ENCODE data around the gene CRHR2. TPM values are rescaled to one million over a fixed set of nuclear protein-coding genes. Genes with fewer than 3 reads are reported as not detected.

The CRHR2 gene
- polyA plus RNA-seq, 1 of the 3 experiments (the other 2 are of a cell fraction), result not detected

- TF ChIP-seq USF2 (IDR thresholded peaks at IDR 0.05; ENCODE audit: borderline replicate concordance, low read depth, low read length) (no peak), FOXM1 (IDR thresholded peaks at IDR 0.05; ENCODE audit: low read depth) (no peak), RXRA (IDR thresholded peaks at IDR 0.05; ENCODE audit: borderline replicate concordance, low read depth) (no peak), POLR2AphosphoS5 (IDR thresholded peaks at IDR 0.05; ENCODE audit: low read depth, low read length) (no peak), IRF3 (IDR thresholded peaks at IDR 0.05; ENCODE audit: low read depth, low read length) (no peak)
These were observed 19.9 kb upstream of the CRHR2 start (continued) for GRCh38 chr7:30702200-30702599.

GRCh38 chr7:30700941-30701340, 18.7 kb upstream of the CRHR2 start:
- H3K79me2 ChIP-seq (ENCODE audit: insufficient read depth), result no peaks in the 10 kb centered on the region
- ChIA-PET CTCF (interaction anchor here (1.4 to 3.0 kb wide), 4 partner anchors 9 to 21 kb away, joined by 4 to 10 read pairs (median 8); partner anchors contain the start of gene CRHR2), POLR2A (no interaction called here)
- DNase-seq, result no peak
- H3K9ac ChIP-seq, result no peak overlapping the region
- no peak for TF ChIP-seq MXI1 (IDR thresholded peaks at IDR 0.05; ENCODE audit: low read depth, low read length)
- no peak for TF ChIP-seq ELF1 (IDR thresholded peaks at IDR 0.05)
- TF ChIP-seq JUND (IDR thresholded peaks at IDR 0.05), result no peak
- TF ChIP-seq POLR2AphosphoS5 (IDR thresholded peaks at IDR 0.05; ENCODE audit: low read depth, low read length), result no peak
- TF ChIP-seq CHD2 (IDR thresholded peaks at IDR 0.05; ENCODE audit: low read length, partially characterized antibody), result no peak
- no peak for TF ChIP-seq NFIC (IDR thresholded peaks at IDR 0.05; ENCODE audit: borderline replicate concordance)
- TF ChIP-seq FOXM1 (IDR thresholded peaks at IDR 0.05; ENCODE audit: low read depth), result no peak
- TF ChIP-seq FOSL2 (IDR thresholded peaks at IDR 0.05; ENCODE audit: borderline replicate concordance, low read depth), result no peak
- no peak for TF ChIP-seq TAF1 (IDR thresholded peaks at IDR 0.05; ENCODE audit: borderline replicate concordance, low read depth, low read length)
- no peak for TF ChIP-seq SIN3A (IDR thresholded peaks at IDR 0.05; ENCODE audit: borderline replicate concordance, low read depth, low read length)
- TF ChIP-seq EZH2phosphoT487 (IDR thresholded peaks at IDR 0.05; ENCODE audit: borderline replicate concordance, low read depth), result no peak
- no peak for TF ChIP-seq RAD21 (IDR thresholded peaks at IDR 0.05; ENCODE audit: low read length)
- no peak for TF ChIP-seq TEAD4 (IDR thresholded peaks at IDR 0.05; ENCODE audit: borderline replicate concordance, insufficient read depth)
- no peak for TF ChIP-seq SMC3 (IDR thresholded peaks at IDR 0.05; ENCODE audit: low read depth, low read length)
- no peak for TF ChIP-seq CTCF (IDR thresholded peaks at IDR 0.05)
- TF ChIP-seq RXRA (IDR thresholded peaks at IDR 0.05; ENCODE audit: borderline replicate concordance, low read depth), result no peak
- no peak for TF ChIP-seq FOXJ3 (CRISPR knock-in tag; IDR thresholded peaks at IDR 0.05)
- no peak for TF ChIP-seq TCF12 (IDR thresholded peaks at IDR 0.05)
- TF ChIP-seq NRF1 (IDR thresholded peaks at IDR 0.05; ENCODE audit: low read depth, low read length), result no peak
- no peak for TF ChIP-seq USF1 (IDR thresholded peaks at IDR 0.05; ENCODE audit: borderline replicate concordance, low read depth)
- no peak overlapping the region for H2AFZ ChIP-seq (ENCODE audit: low read depth)
- H3F3A ChIP-seq (replicated peaks; ENCODE audit: insufficient read depth), result no peaks in the 10 kb centered on the region
- H3K9me3 ChIP-seq, result no peaks in the 10 kb centered on the region
- H3K4me1 ChIP-seq (ENCODE audit: control insufficient read depth in 1 of 2, insufficient read depth in 2 of 2, low read depth in 1 of 2, low read length in 1 of 2), result peaks cover 0 to 9% of the 10 kb centered on the region in 2 experiments; a peak in 1 of 4 replicates
- WGBS (ENCODE audit: low lambda C conversion rate), result 56% methylated on average over 3 of the region's 3 CpGs
- no peaks in the 10 kb centered on the region for H3K36me3 ChIP-seq (replicated peaks in 1 of 2; ENCODE audit: control insufficient read depth in 1 of 2, insufficient read depth in 2 of 2, low read length in 1 of 2)
- no peak overlapping the region for H3K4me2 ChIP-seq
- H3K27me3 ChIP-seq (ENCODE audit: insufficient read depth), result peaks cover 37% of the 10 kb centered on the region
- no peaks in the 10 kb centered on the region for H3K9me2 ChIP-seq
- no peak overlapping the region for H3K4me3 ChIP-seq (ENCODE audit: low read depth in 2 of 2, low read length in 1 of 2)
- no peak overlapping the region for H3K27ac ChIP-seq (ENCODE audit: low read depth in 2 of 2, low read length in 1 of 2)
- H4K20me1 ChIP-seq (ENCODE audit: insufficient read depth), result no peaks in the 10 kb centered on the region
